ENCODE data around the gene BSN. TPM values are rescaled to one million over a fixed set of nuclear protein-coding genes. Genes with fewer than 3 reads are reported as not detected.

The BSN gene
- total RNA-seq, 1 donor from 2014 or later: 0.55 TPM

DNA sequence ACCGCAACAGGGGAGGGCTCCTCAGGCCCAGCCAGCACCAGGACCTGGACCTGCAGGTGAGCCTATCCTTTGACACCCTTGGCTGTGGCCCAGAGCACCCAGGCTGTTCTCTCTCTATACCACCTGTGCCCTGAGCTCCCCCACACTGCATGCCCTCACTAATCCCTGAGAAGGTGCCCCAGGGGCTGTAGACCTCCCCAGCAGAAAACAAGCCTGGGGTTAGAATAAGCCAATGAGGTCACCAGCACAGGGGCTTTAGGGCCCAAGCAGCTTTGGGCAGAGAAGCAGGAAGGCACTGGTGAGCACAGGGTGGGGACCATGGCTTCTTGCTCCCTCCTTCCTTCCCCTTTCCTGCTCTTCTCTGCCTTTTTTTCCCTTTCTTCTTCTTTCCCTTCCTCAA is 109.6 kb downstream of the BSN start:
- H3K27me3 ChIP-seq (ENCODE audit: low read depth): no peaks in the 10 kb centered on the region
- peaks cover 9% of the 10 kb centered on the region for H3K4me1 ChIP-seq
- no peaks in the 10 kb centered on the region for H3K9me3 ChIP-seq (replicated peaks)
- intact Hi-C loops (cut with micrococcal nuclease): no loop called here
- TF ChIP-seq, protein P1, sequence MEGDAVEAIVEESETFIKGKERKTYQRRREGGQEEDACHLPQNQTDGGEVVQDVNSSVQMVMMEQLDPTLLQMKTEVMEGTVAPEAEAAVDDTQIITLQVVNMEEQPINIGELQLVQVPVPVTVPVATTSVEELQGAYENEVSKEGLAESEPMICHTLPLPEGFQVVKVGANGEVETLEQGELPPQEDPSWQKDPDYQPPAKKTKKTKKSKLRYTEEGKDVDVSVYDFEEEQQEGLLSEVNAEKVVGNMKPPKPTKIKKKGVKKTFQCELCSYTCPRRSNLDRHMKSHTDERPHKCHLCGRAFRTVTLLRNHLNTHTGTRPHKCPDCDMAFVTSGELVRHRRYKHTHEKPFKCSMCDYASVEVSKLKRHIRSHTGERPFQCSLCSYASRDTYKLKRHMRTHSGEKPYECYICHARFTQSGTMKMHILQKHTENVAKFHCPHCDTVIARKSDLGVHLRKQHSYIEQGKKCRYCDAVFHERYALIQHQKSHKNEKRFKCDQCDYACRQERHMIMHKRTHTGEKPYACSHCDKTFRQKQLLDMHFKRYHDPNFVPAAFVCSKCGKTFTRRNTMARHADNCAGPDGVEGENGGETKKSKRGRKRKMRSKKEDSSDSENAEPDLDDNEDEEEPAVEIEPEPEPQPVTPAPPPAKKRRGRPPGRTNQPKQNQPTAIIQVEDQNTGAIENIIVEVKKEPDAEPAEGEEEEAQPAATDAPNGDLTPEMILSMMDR (IDR thresholded peaks at IDR 0.05; ENCODE audit: borderline replicate concordance): no peak
- H3K4me3 ChIP-seq: no peak overlapping the region
- DNase-seq: no peak
- no peaks in the 10 kb centered on the region for H3K36me3 ChIP-seq
- no peak overlapping the region for H3K27ac ChIP-seq (replicated peaks)

DNA sequence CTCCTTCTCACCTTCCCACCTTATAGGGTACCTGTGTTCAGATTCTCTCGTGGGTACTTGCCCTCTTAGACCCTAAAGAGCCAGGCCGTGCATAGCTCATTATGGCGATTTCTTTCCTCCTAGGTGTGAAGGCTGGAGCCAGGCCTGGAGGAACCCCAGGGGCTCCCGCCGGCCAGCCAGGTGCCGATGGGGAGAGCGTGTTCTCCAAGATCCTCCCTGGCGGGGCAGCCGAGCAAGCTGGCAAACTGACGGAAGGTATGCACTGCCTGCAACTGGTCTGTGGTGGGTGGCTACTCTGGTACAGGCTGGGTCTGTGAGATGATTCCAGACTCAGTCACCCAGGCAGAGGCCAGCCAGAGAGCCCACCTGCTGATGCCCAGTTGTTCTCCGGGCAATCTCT is 110.0 kb downstream of the BSN start:
- no peaks in the 10 kb centered on the region for H3K9me3 ChIP-seq (replicated peaks)
- intact Hi-C loops (cut with micrococcal nuclease): no loop called here
- H3K27me3 ChIP-seq (ENCODE audit: low read depth): no peaks in the 10 kb centered on the region
- TF ChIP-seq, protein P1 (IDR thresholded peaks at IDR 0.05; ENCODE audit: borderline replicate concordance): no peak
- H3K4me1 ChIP-seq: peaks cover 9% of the 10 kb centered on the region
- no peak for DNase-seq
- H3K27ac ChIP-seq (replicated peaks): no peak overlapping the region
- H3K36me3 ChIP-seq: no peaks in the 10 kb centered on the region
- no peak overlapping the region for H3K4me3 ChIP-seq

DNA sequence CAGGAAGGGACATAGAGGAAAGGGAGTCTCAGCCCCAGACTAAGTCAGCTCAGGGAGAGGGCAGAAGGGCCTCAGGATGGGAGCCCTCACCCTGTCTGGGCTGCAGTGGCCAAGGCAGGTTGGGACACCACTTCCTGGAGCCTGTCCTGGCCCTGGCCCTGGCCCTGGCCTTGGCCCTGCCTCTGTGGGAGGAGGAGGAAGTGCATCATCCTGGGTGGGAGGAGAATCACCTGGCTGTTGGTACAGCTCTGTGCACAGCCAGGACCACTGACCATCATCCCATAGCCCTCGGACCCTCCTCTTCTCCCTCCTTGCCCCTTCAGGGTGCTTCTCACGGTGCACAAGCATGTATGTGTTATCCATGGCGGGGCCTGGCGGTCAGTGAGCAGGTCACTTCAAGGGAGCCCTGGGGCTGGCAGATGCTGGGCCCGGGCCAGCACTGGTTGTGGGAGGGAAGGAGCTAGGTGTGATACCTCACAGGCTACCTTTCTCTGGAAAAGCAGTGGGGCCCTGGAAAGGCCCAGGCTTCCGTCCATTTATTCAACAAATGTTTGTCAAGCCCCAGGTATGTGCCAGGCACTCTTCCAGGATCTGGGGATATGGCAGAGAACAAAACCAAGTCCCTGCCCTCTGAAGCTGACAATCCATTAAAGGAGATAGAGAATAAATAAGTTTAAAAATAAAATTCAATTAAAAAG is 111.7 kb downstream of the BSN start:
- TF ChIP-seq, protein P1 (IDR thresholded peaks at IDR 0.05; ENCODE audit: borderline replicate concordance): no peak
- no peak for DNase-seq
- H3K27ac ChIP-seq (replicated peaks): no peak overlapping the region
- no peaks in the 10 kb centered on the region for H3K9me3 ChIP-seq (replicated peaks)
- no peak overlapping the region for H3K4me3 ChIP-seq
- H3K36me3 ChIP-seq: no peaks in the 10 kb centered on the region
- no peaks in the 10 kb centered on the region for H3K27me3 ChIP-seq (ENCODE audit: low read depth)
- intact Hi-C loops (cut with micrococcal nuclease): no loop called here
- H3K4me1 ChIP-seq: peaks cover 9% of the 10 kb centered on the region

DNA sequence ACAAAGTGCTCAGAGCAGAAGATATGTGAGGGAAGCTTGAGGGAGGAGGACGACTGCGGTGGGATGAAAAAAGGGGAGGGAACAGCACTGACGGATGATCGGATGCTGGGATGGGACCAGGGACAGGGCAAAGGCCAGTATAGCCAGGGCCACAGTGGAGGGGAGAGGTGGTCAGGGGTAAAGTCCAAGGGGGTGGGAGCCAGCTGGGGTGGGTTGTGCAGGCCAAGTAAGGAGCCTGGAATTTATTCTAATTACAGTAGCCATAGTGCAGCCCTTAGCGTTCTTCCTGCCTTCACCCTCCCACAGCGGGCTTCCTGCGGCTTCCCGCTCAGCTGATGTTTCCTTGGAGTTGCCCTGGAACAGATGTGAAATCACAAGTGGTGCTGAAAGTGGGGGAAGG is 112.3 kb downstream of the BSN start:
- Histone ChIP-seq H3K36me3 (no peaks in the 10 kb centered on the region), H3K9me3 (replicated peaks) (no peaks in the 10 kb centered on the region), H3K27me3 (ENCODE audit: low read depth) (no peaks in the 10 kb centered on the region), H3K27ac (replicated peaks) (no peak overlapping the region), H3K4me3 (no peak overlapping the region), H3K4me1 (peaks cover 9% of the 10 kb centered on the region)
- no peak for DNase-seq
- intact Hi-C loops (cut with micrococcal nuclease): no loop called here
- TF ChIP-seq, protein P1 (IDR thresholded peaks at IDR 0.05; ENCODE audit: borderline replicate concordance): no peak

DNA sequence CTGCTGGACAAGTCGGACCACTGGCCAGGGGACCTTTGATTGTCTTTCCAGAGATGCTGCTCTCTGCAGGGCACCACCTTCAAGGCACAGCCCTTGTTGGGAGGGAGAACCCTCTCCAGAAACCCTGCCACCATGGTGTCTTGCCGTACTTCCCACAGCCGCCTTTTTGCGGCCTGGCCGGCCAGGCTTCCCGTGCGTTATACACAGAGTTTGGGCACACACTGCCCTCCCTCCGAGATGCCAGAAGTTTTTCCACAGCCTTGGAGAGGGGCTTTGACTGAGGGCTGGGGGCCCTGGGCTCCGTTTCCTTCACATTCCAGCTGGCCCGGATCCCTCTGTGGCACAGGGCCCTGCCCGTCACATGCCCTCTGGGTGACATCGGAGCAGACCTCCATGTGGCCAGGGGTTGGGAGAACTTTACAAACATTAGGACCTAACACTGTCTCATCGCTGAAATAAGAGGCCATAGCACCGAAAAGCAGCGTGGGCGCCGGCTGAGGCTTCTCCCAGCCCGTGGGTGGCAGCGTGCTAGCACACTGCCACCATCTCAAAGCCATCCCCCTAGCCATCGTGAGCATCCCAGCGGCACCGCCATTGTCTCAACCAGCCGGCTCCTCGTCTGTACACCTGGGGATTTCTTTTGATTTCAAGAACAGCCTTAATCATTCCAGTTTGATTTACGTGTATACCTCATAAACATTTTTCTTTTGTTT is 113.6 kb downstream of the BSN start:
- H3K36me3 ChIP-seq: no peaks in the 10 kb centered on the region
- TF ChIP-seq, protein P1 (IDR thresholded peaks at IDR 0.05; ENCODE audit: borderline replicate concordance): no peak
- H3K9me3 ChIP-seq (replicated peaks): no peaks in the 10 kb centered on the region
- H3K4me3 ChIP-seq: no peak overlapping the region
- no peak for DNase-seq
- intact Hi-C loops (cut with micrococcal nuclease): no loop called here
- no peaks in the 10 kb centered on the region for H3K27me3 ChIP-seq (ENCODE audit: low read depth)
- peaks cover 13% of the 10 kb centered on the region for H3K4me1 ChIP-seq
- no peak overlapping the region for H3K27ac ChIP-seq (replicated peaks)

Measured in left ventricle myocardium inferior (tissue), 1 donor.